ENCODE results near the gene PTER.

GRCh38 chr10:16437540-16437894 is 707 bp downstream of the PTER start:
- TF ChIP-seq CTCF (conservative IDR thresholded peaks at IDR 0.05) (no peak), ZFX (IDR thresholded peaks at IDR 0.05) (no peak)
